SK-N-MC (cell line): ENCODE results near the gene KCNK13.

ENCODE experiments used
- EZH2 ChIP-seq: fragments of 200-600 bp; sonication (generic); IDR thresholded peaks from one replicate; pipeline ENCODE4 v1.6.1; 2017; ENCODE audit warnings: antibody characterized with exemption
- POLR2AphosphoS5 ChIP-seq: IDR thresholded peaks from 2 replicates; pipeline ENCODE4 v1.6.1; 2012; ENCODE audit warnings: mild to moderate bottlenecking, low read depth, low read length, borderline replicate concordance

DNA sequence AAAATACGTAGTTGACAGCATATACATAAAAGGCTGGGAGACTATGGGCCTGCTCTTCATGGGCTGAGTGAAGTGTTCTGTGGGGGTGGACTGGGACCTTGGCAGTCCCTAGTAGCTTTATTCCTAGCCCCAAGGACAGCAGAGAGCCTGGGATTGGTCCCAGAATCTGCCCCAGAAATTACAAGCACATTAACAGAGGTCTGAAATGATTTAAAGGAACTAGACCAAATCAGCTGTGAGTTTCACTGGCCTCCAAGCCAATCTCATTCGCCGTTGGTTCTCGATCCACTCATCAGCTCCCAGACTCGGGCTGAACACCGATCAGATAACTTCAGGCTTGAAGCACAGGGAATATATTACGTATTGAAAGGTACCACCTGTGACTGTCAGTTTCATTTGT is 117.6 kb downstream of the KCNK13 start:
- no peak for TF ChIP-seq EZH2
- no peak for TF ChIP-seq POLR2AphosphoS5
